NCI-H128 (cell line): Measurements from ENCODE around the gene RNPEPL1.

ENCODE experiments used
- DNase-seq: peaks from one replicate; lab custom pipeline; 2025; ENCODE audit not compliant: unreplicated experiment; lab: John Stamatoyannopoulos, UW

The RNPEPL1 gene

GRCh38 chr2:240624011-240624949 is 56.0 kb downstream of the RNPEPL1 start:
- no peak for DNase-seq

- DNase-seq: no peak
Measured at GRCh38 chr2:240624950-240625621, 56.8 kb downstream of the RNPEPL1 start, which contains the start of gene GPR35. Gene GPR35, plus strand, starts transcription at chr2:240625480. Its CDS starts 4,473 bp downstream, at chr2:240629953.

GRCh38 chr2:240626531-240627300 is 58.4 kb downstream of the RNPEPL1 start:
- DNase-seq: no peak

- DNase-seq: no peak
Measured at GRCh38 chr2:240627736-240628506, 59.6 kb downstream of the RNPEPL1 start.

- DNase-seq: no peak
Measured at GRCh38 chr2:240628507-240628807, 60.2 kb downstream of the RNPEPL1 start.

GRCh38 chr2:240628808-240629618 is 60.7 kb downstream of the RNPEPL1 start:
- no peak for DNase-seq

GRCh38 chr2:240629619-240629967 is 61.3 kb downstream of the RNPEPL1 start:
- DNase-seq: no peak

- no peak for DNase-seq
Measured at GRCh38 chr2:240629968-240630770, 61.9 kb downstream of the RNPEPL1 start.
